Left cardiac atrium (tissue), 4 donors: Measurements from ENCODE around the gene CEP128. TPM values are rescaled to one million over a fixed set of nuclear protein-coding genes. Genes with fewer than 3 reads are reported as not detected.

Source experiments
- ATAC-seq, 2 donors: fragments of 200-7000 bp; cut with Tn5 transposase; one replicate each; pipeline ENCODE4 v1.9.1; 2020; ENCODE audit warnings: mild to moderate bottlenecking in 2 of 2, moderate library complexity in 2 of 2
- DNase-seq: peaks from one replicate; pipeline ENCODE4 v3.0.0-alpha.2; 2020
- intact Hi-C, 2 donors: fragments of 100-400 bp; cut with DNase I; formaldehyde crosslinking; loops; one replicate each; pipeline versions ENCODE4 v1.14.1 to v1.15.1; 2022 to 2023
- total RNA-seq, 2 donors: library from RNA; stranded (reverse); fragmentation: NEBNext Ultra II Directional; extraction: Animal tissue kit (Norgen Biotek cat#: 25700); gene quantifications; one replicate each; pipeline ENCODE4 v1.2.1, GENCODE V29; 2021
- donor health status: DM: no; HTN: yes; CAD: no.
- donor health status: DM: no; HTN: yes; CAD: no; lungs with severe emphysema.
- donor health status: DM: yes; HTN: yes; CAD: no.
- donor health status: Dilated cardiomyopathy.

The CEP128 gene
- total RNA-seq, 2 donors from 2014 or later, result 4.0 to 5.2 TPM

- no peak for ATAC-seq
- intact Hi-C loops, result no loop called here
- DNase-seq, result no peak
Observed at GRCh38 chr14:80809663-80810062, 131.9 kb downstream of the CEP128 start.

GRCh38 chr14:80805136-80805535 is 136.4 kb downstream of the CEP128 start:
- DNase-seq (no peak), ATAC-seq (no peak)
- intact Hi-C loops, result no loop called here

- no peak for DNase-seq
- no peak for ATAC-seq
- intact Hi-C loops, result no loop called here
Observed at GRCh38 chr14:80798878-80799277, 142.7 kb downstream of the CEP128 start.

- DNase-seq, result no peak
- intact Hi-C loops, result no loop called here
- ATAC-seq, result no peak
Observed at GRCh38 chr14:80798211-80798610, 143.3 kb downstream of the CEP128 start.

GRCh38 chr14:80792771-80793170 is 148.8 kb downstream of the CEP128 start:
- DNase-seq, result no peak
- no peak for ATAC-seq
- intact Hi-C loops, result no loop called here

- ATAC-seq, result no peak
Observed at GRCh38 chr14:80787876-80788275, 153.7 kb downstream of the CEP128 start.

GRCh38 chr14:80784820-80785219 is 156.7 kb downstream of the CEP128 start:
- ATAC-seq (no peak), DNase-seq (no peak)
- intact Hi-C loops, result loop anchor here in 1 of 2 donors (5.0 kb wide), 1 partner anchor 728 kb away; no protein-coding TSS in a partner anchor

More at GRCh38 chr14:80787876-80788275, 153.7 kb downstream of the CEP128 start:
- no peak for DNase-seq
- intact Hi-C loops, result no loop called here

- ATAC-seq (no peak), DNase-seq (no peak)
- intact Hi-C loops, result loop anchor here in 1 of 2 donors (5.0 kb wide), 1 partner anchor 725 kb away; no protein-coding TSS in a partner anchor
Observed at GRCh38 chr14:80781972-80782367, 159.6 kb downstream of the CEP128 start.

GRCh38 chr14:80780500-80780899 is 161.0 kb downstream of the CEP128 start:
- ATAC-seq (no peak), DNase-seq (no peak)
- intact Hi-C loops, result loop anchor here in 1 of 2 donors (5.0 kb wide), 1 partner anchor 723 kb away; no protein-coding TSS in a partner anchor

- no peak for ATAC-seq
- intact Hi-C loops, result no loop called here
- DNase-seq, result no peak
Observed at GRCh38 chr14:80776657-80777056, 164.9 kb downstream of the CEP128 start.

GRCh38 chr14:80776186-80776585 is 165.4 kb downstream of the CEP128 start:
- intact Hi-C loops, result no loop called here
- DNase-seq (no peak), ATAC-seq (no peak)

GRCh38 chr14:80772504-80772903 is 169.0 kb downstream of the CEP128 start:
- DNase-seq (no peak), ATAC-seq (no peak)
- intact Hi-C loops, result no loop called here

- no peak for ATAC-seq
- no peak for DNase-seq
- intact Hi-C loops, result no loop called here
Observed at GRCh38 chr14:80771201-80771600, 170.3 kb downstream of the CEP128 start.

GRCh38 chr14:80770114-80770908 is 171.2 kb downstream of the CEP128 start:
- no peak for ATAC-seq
- DNase-seq, result no peak
- intact Hi-C loops, result no loop called here

GRCh38 chr14:80768646-80769045 is 172.9 kb downstream of the CEP128 start:
- intact Hi-C loops, result no loop called here
- ATAC-seq (no peak), DNase-seq (no peak)

- ATAC-seq (no peak), DNase-seq (no peak)
- intact Hi-C loops, result no loop called here
Observed at GRCh38 chr14:80764921-80765507, 176.5 kb downstream of the CEP128 start.

GRCh38 chr14:80764496-80764895 is 177.0 kb downstream of the CEP128 start:
- DNase-seq, result no peak
- intact Hi-C loops, result no loop called here
- no peak for ATAC-seq

GRCh38 chr14:80762641-80763228 is 178.8 kb downstream of the CEP128 start:
- no peak for ATAC-seq
- DNase-seq, result no peak
- intact Hi-C loops, result no loop called here

GRCh38 chr14:80754696-80755095 is 186.8 kb downstream of the CEP128 start:
- ATAC-seq (no peak), DNase-seq (no peak)
- intact Hi-C loops, result no loop called here

- intact Hi-C loops, result no loop called here
- DNase-seq (no peak), ATAC-seq (no peak)
Observed at GRCh38 chr14:80751285-80751684, 190.3 kb downstream of the CEP128 start.
